Retinal pigment epithelial cell (primary cell): ENCODE results near the gene TIMP4.

Source experiments
- DNase-seq: peaks from one replicate; pipeline ENCODE4 v3.0.0-alpha.2; 2010; ENCODE audit warnings: low read depth
- H3K4me3 ChIP-seq: 2 replicates; pipeline ENCODE4 v1.5.1; 2011; ENCODE audit warnings: mild to moderate bottlenecking, low read length, control low read depth, moderate library complexity
- TF ChIP-seq, protein P1 (sequence below): conservative IDR thresholded peaks from 2 replicates; pipeline ENCODE4 v1.5.1; 2011; ENCODE audit warnings: low read depth, low read length, control low read depth, inconsistent platforms

TIMP4 gene

DNA sequence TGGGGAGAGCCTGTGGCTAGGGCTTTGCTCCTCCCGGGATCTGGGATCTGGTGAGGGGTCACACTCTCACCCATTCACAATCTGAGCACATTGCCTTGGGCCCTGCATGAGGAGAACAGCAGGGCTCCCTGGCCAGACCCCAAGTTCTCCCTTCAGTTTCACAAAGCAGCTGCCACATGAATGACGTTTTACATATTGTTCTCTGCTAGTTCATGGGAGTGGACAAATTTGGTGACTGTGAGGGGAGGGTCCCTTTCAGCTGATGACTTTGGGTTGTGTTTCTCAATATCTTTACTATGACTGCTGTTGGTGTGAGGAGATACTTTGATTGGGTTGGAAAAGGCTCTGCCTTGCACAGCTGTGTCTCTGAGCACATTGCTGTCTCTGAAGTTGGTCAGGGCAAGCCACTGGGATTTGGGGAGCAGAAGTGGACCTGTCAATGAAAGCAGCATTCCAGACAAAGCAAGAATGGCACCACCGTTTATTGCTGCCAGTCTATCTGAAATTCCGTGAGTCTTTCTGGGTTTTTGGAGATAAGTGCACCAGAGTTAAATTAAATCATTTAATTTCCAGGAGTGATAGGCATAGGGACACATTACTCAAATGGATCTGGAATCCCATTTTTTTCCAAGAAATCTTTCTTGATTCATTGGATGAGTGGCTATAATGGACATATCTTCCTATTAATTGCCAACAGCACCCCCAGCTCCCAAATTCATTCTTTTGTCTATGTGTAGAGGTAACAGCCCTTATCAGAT is 10.3 kb downstream of the TIMP4 start:
- no peak overlapping the region for H3K4me3 ChIP-seq
- TF ChIP-seq, protein P1, sequence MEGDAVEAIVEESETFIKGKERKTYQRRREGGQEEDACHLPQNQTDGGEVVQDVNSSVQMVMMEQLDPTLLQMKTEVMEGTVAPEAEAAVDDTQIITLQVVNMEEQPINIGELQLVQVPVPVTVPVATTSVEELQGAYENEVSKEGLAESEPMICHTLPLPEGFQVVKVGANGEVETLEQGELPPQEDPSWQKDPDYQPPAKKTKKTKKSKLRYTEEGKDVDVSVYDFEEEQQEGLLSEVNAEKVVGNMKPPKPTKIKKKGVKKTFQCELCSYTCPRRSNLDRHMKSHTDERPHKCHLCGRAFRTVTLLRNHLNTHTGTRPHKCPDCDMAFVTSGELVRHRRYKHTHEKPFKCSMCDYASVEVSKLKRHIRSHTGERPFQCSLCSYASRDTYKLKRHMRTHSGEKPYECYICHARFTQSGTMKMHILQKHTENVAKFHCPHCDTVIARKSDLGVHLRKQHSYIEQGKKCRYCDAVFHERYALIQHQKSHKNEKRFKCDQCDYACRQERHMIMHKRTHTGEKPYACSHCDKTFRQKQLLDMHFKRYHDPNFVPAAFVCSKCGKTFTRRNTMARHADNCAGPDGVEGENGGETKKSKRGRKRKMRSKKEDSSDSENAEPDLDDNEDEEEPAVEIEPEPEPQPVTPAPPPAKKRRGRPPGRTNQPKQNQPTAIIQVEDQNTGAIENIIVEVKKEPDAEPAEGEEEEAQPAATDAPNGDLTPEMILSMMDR, result no peak
- no peak for DNase-seq

DNA sequence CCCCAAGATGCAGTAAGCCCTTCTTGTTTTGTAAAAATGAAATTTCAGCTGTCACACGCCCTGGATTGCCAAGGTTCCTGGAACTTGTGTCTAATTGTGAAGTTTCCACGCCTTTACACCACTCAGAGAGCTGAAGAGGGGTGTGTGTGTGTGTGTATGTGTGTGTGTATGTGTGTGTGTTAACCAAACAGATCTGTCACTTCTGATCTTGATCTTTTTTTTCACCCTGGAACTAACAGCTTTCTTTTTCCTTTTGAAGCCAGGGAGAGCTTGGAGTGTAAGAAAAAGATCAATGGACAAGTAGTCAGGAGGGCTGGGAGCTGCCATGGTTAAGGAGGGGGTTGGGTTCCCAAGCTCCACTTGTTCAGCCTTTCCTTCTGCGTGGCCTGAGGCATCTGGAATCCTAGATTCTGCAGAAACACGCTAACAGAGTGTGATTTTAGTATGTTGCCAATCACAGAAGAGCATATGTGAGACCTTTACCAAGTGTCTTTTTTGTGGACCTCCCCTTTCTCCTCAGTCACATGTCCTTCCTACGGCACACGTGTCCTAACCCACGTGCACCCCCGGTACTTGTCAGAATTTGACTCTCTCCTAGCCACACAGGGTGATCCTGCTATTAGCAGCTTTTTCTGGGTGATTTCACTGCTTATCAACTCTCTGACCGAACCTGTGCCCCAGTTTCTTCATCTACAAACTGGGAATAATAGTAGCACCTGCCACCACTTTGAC is 11.5 kb downstream of the TIMP4 start:
- H3K4me3 ChIP-seq, result no peak overlapping the region
- TF ChIP-seq, protein P1, result no peak
- no peak for DNase-seq

DNA sequence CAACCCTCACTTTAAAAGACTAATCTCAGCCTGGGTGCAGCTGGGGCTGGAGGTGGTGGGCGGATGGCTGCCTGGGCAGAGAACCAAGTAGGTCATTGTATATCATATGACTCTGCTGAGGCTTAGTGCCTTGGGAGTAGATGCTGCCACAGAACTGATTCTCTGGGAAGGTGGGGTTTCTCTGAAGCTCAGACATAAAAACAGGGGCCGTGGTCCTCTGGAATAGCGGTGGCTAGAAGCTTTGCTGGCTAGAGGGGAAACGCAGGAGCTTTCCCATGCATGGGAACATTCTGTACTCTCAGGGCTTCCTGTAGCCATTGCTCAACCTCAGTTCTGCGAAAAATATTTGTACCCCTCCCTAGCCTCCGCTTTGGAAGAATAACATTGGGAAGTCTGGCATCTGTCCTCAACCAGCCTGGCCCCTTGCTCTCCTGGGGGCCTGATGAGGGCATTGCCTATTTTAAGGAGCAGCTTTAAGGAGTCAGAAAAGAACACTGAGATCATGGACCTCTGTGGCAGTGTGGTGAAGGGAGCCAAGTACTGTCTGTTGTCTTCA is 14.7 kb downstream of the TIMP4 start:
- DNase-seq, result peak; percentile 77
- TF ChIP-seq, protein P1, result no peak

DNA sequence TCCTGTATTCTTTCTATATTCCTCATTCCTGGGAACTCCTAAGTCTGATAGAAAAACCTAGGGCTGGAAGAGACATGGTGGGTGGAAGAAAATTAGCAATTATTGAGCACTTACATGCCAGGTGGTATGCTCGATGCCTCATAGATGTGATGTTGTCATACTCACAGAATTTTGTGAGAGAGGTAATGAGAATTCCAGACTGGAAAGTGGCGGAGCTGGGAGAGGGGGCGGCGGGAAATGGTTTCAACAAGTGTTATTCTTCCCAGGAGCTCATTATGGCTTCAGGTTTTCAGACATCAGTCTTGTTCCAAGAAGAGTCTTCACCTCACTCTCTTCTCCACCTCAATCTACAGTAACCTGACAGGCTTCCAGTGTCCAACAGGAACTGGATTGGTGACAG is 16.2 kb downstream of the TIMP4 start:
- H3K4me3 ChIP-seq, result no peak overlapping the region
- TF ChIP-seq, protein P1, result no peak
- no peak for DNase-seq

More for the DNA sequence above, 14.7 kb downstream of the TIMP4 start:
- H3K4me3 ChIP-seq, result no peak overlapping the region

DNA sequence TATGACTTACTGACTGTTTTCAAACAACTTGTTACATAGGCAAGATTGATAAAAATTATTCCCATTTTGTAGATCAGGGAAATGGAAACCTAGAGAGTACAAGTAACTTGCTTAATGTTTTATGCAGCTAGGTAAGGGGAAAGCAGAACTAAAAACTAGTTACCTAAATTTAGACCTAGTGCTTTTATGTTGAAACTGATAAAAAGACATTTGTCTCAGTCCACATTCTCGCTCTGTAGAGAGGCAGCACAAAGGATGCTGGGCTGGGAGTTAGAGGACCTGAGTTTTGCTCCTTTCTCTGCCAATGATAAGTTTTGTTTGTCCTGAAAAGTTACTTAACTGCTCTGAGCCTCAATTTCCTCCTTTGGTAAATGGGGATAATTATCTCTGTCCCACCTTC is 17.4 kb downstream of the TIMP4 start:
- H3K4me3 ChIP-seq, result no peak overlapping the region
- no peak for DNase-seq

DNA sequence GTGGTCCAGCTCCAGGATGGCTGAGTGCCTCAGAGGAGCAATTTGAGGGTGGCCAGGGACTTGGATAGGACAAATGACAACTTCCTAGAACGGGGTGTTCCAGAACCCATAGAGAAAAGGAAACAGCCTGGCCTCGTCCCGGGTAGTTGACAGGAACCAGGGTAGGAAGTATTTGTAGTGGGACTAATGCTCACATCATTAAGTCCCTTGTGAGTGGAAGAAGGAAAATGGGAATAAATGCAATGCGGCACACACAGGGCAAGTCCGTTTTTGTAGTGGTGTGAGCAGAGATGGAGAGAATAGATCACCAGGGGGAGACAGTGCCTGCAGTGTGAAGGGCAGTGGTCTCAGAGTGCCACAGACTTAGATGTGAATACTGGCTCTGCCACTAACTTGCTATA is 19.6 kb downstream of the TIMP4 start:
- DNase-seq, result no peak
- TF ChIP-seq, protein P1, result peak; percentile 63
- H3K4me3 ChIP-seq, result no peak overlapping the region

More for the DNA sequence above, 17.4 kb downstream of the TIMP4 start:
- TF ChIP-seq, protein P1, result no peak
